A549 (cell line): ENCODE measurements around the gene DPPA4. TPM values are rescaled to one million over a fixed set of nuclear protein-coding genes. Genes with fewer than 3 reads are reported as not detected.

Experiments
- ATAC-seq, 2 experiments: fragments of 200-7000 bp in 1 of 2; fragments of >200 bp in 1 of 2; cut with Nextera tagmentation in 1 of 2; cut with Tn5 transposase in 1 of 2; 3 replicates each; pipeline versions ENCODE4 v1.8.0 to v1.9.1; 2018 to 2020; ENCODE audit warnings: mild to moderate bottlenecking in 1 of 2, moderate library complexity in 1 of 2
- CTCF ChIA-PET: fragments of 300-600 bp; sonication (Branson Sonifier 250); formaldehyde crosslinking; extraction: SDS; loops from one replicate; lab custom pipeline; 2021; ENCODE audit warnings: antibody characterized with exemption, inconsistent platforms; lab: Yijun Ruan, JAX
- POLR2A ChIA-PET: fragments of 350-600 bp; formaldehyde crosslinking; extraction: SDS; loops from one replicate; lab custom pipeline; 2021; ENCODE audit warnings: antibody characterized with exemption, inconsistent platforms; lab: Yijun Ruan, JAX
- DNase-seq, 2 experiments: peaks; one replicate each; pipeline versions ENCODE4 v3.0.0 to v3.0.0-alpha.2; 2011 to 2016; ENCODE audit warnings: low read depth in 1 of 2, low spot score in 1 of 2
- FAIRE-seq: peaks from 2 replicates; lab custom pipeline; 2011; peaks lifted over from hg19 to GRCh38; lab: Jason Lieb, UNC
- H3K27ac ChIP-seq, 2 experiments: fragments of >200 bp; sonication (Bioruptor Twin); formaldehyde crosslinking; 3 replicates each; pipeline ENCODE4 v1.5.1; 2016 to 2017
- H3K4me1 ChIP-seq: fragments of >200 bp; sonication (Bioruptor Twin); formaldehyde crosslinking; 3 replicates; pipeline ENCODE4 v1.6.1; 2016
- H3K4me2 ChIP-seq: fragments of >200 bp; sonication (Bioruptor Twin); formaldehyde crosslinking; 3 replicates; pipeline ENCODE4 v1.6.1; 2016
- H3K4me3 ChIP-seq: fragments of >200 bp; sonication (Bioruptor Twin); formaldehyde crosslinking; 3 replicates; pipeline ENCODE4 v1.5.1; 2016
- H3K9me3 ChIP-seq: fragments of >200 bp; sonication (Bioruptor Twin); formaldehyde crosslinking; 3 replicates; pipeline ENCODE4 v1.6.1; 2016
- ATOH8 ChIP-seq: fragments of 250-450 bp; sonication (Bioruptor Pico); IDR thresholded peaks from 2 replicates; pipeline ENCODE4 v1.5.0; 2020; ENCODE audit warnings: low read depth, mild to moderate bottlenecking, moderate library complexity
- BCL3 ChIP-seq: fragments of >200 bp; sonication (Bioruptor Twin); formaldehyde crosslinking; IDR thresholded peaks from 3 replicates; pipeline ENCODE4 v1.6.1; 2016
- BHLHE40 ChIP-seq: IDR thresholded peaks from 2 replicates; pipeline ENCODE4 v1.6.1; 2012; ENCODE audit warnings: low read depth, low read length, inconsistent platforms
- CEBPB ChIP-seq, 2 experiments: fragments of >200 bp in 1 of 2; sonication (Bioruptor Twin) in 1 of 2; formaldehyde crosslinking in 1 of 2; IDR thresholded peaks; 2 replicates each; pipeline ENCODE4 v1.6.1; 2012 to 2016
- ESRRA ChIP-seq: fragments of 150-350 bp; IDR thresholded peaks from 2 replicates; pipeline ENCODE4 v1.6.1; 2014; ENCODE audit warnings: mild to moderate bottlenecking, low read length, borderline replicate concordance
- HOXA7 ChIP-seq: fragments of 250-450 bp; sonication (Bioruptor Pico); IDR thresholded peaks from 2 replicates; pipeline ENCODE4 v1.5.0; 2020; ENCODE audit warnings: mild to moderate bottlenecking, moderate library complexity
- HOXB13 ChIP-seq: fragments of 250-450 bp; sonication (Bioruptor Pico); IDR thresholded peaks from 2 replicates; pipeline ENCODE4 v1.5.0; 2020; ENCODE audit warnings: low read depth, mild to moderate bottlenecking, moderate library complexity
- JUNB ChIP-seq: fragments of >200 bp; sonication (Bioruptor Twin); formaldehyde crosslinking; IDR thresholded peaks from 2 replicates; pipeline ENCODE4 v1.6.1; 2016
- KDM1A ChIP-seq: fragments of 200-600 bp; sonication (generic); IDR thresholded peaks from 2 replicates; pipeline ENCODE4 v1.6.1; 2016; ENCODE audit warnings: low read depth, mild to moderate bottlenecking
- MYC ChIP-seq: IDR thresholded peaks from 2 replicates; pipeline ENCODE4 v1.6.1; 2012; ENCODE audit warnings: mild to moderate bottlenecking, inconsistent platforms, low read length, improper control_type of control experiment, borderline replicate concordance
- NFE2L2 ChIP-seq: fragments of 150-350 bp; conservative IDR thresholded peaks from 2 replicates; pipeline ENCODE4 v1.6.1; 2014; ENCODE audit warnings: low read length
- NPAS2 ChIP-seq: fragments of 250-450 bp; sonication (Bioruptor Pico); IDR thresholded peaks from 2 replicates; pipeline ENCODE4 v1.8.0; 2022; ENCODE audit warnings: mild to moderate bottlenecking, moderate library complexity, borderline replicate concordance
- PBX3 ChIP-seq: IDR thresholded peaks from 2 replicates; pipeline ENCODE4 v1.6.1; 2012
- RARB ChIP-seq: fragments of 250-450 bp; sonication (Bioruptor Pico); IDR thresholded peaks from 2 replicates; pipeline ENCODE4 v1.8.0; 2021; ENCODE audit warnings: mild to moderate bottlenecking, moderate library complexity
- RFX5 ChIP-seq: fragments of 450-650 bp; IDR thresholded peaks from 2 replicates; pipeline ENCODE4 v1.7.1; 2014; ENCODE audit warnings: antibody characterized with exemption, mild to moderate bottlenecking, moderate library complexity
- SMC3 ChIP-seq: fragments of >200 bp; sonication (Bioruptor Twin); formaldehyde crosslinking; IDR thresholded peaks from 3 replicates; pipeline ENCODE4 v1.6.1; 2018; ENCODE audit warnings: inconsistent platforms
- TP53 ChIP-seq: fragments of 250-450 bp; sonication (Bioruptor Pico); IDR thresholded peaks from 2 replicates; pipeline ENCODE4 v1.5.0; 2021; ENCODE audit warnings: mild to moderate bottlenecking, moderate library complexity
- ZC3H11A ChIP-seq: fragments of 450-650 bp; IDR thresholded peaks from 2 replicates; pipeline ENCODE4 v1.6.1; 2014; ENCODE audit warnings: antibody characterized with exemption, mild to moderate bottlenecking
- ZFP36 ChIP-seq: fragments of 450-650 bp; IDR thresholded peaks from 2 replicates; pipeline ENCODE4 v1.6.1; 2014; ENCODE audit warnings: borderline replicate concordance; ENCODE audit not compliant: partially characterized antibody
- ZNF302 ChIP-seq: fragments of 250-450 bp; sonication (Bioruptor Pico); IDR thresholded peaks from 2 replicates; pipeline ENCODE4 v1.9.0; 2021; ENCODE audit warnings: inconsistent platforms, mild to moderate bottlenecking, moderate library complexity
- ZSCAN20 ChIP-seq: fragments of 250-450 bp; sonication (Bioruptor Pico); IDR thresholded peaks from 2 replicates; pipeline ENCODE4 v1.8.0; 2022; ENCODE audit warnings: mild to moderate bottlenecking, moderate library complexity
- WGBS: methylation state at CpG from one replicate; pipeline ENCODE4 v1.1.6; 2017; ENCODE audit errors: missing lambda C conversion rate; 5-methylcytosine and 5-hydroxymethylcytosine counted together
- polyA plus RNA-seq, 4 experiments: library from polyadenylated mRNA; depleted of rRNA in 3 of 4; stranded (reverse); fragments of >200 nt; fragmentation: RNase III in 1 of 4; extraction: RNeasy Plus Mini Kit Qiagen cat#74134 plus additional on column Dnase treatment in 1 of 4; gene quantifications; 2 replicates in 3 of 4; 3 replicates in 1 of 4; pipeline ENCODE4 v1.2.3, GENCODE V29; 2011 to 2017
- TF ChIP-seq, protein P1 (sequence below): fragments of 450-650 bp; IDR thresholded peaks from 2 replicates; pipeline ENCODE4 v1.6.1; 2014; ENCODE audit warnings: antibody characterized with exemption
- TF ChIP-seq, protein P2 (sequence below): fragments of 150-350 bp; IDR thresholded peaks from 2 replicates; pipeline ENCODE4 v1.6.1; 2014; ENCODE audit warnings: low read depth, mild to moderate bottlenecking, low read length
- TF ChIP-seq, protein P3 (sequence below): fragments of >200 bp; sonication (Bioruptor Twin); formaldehyde crosslinking; IDR thresholded peaks from 2 replicates; pipeline ENCODE4 v1.6.1; 2016
- TF ChIP-seq, protein P4 (sequence below): fragments of >200 bp; sonication (Bioruptor Twin); formaldehyde crosslinking; IDR thresholded peaks from 3 replicates; pipeline ENCODE4 v1.5.1; 2016
- TF ChIP-seq, protein P5 (sequence below): IDR thresholded peaks from 2 replicates; pipeline ENCODE4 v1.6.1; 2012; ENCODE audit warnings: low read depth, borderline replicate concordance

The DPPA4 gene
- polyA plus RNA-seq, 2 of the 4 experiments (the other 2 are of a cell fraction): not detected

GRCh38 chr3:109297496-109297895 is 39.9 kb downstream of the DPPA4 start:
- TF ChIP-seq RFX5: no peak
- no peak for TF ChIP-seq TP53 (CRISPR knock-in tag)
- TF ChIP-seq, protein P1, sequence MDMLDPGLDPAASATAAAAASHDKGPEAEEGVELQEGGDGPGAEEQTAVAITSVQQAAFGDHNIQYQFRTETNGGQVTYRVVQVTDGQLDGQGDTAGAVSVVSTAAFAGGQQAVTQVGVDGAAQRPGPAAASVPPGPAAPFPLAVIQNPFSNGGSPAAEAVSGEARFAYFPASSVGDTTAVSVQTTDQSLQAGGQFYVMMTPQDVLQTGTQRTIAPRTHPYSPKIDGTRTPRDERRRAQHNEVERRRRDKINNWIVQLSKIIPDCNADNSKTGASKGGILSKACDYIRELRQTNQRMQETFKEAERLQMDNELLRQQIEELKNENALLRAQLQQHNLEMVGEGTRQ: no peak
- TF ChIP-seq ESRRA: no peak
- TF ChIP-seq ZSCAN20 (CRISPR knock-in tag): no peak
- TF ChIP-seq, protein P2, sequence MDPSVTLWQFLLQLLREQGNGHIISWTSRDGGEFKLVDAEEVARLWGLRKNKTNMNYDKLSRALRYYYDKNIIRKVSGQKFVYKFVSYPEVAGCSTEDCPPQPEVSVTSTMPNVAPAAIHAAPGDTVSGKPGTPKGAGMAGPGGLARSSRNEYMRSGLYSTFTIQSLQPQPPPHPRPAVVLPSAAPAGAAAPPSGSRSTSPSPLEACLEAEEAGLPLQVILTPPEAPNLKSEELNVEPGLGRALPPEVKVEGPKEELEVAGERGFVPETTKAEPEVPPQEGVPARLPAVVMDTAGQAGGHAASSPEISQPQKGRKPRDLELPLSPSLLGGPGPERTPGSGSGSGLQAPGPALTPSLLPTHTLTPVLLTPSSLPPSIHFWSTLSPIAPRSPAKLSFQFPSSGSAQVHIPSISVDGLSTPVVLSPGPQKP: no peak
- no peak for TF ChIP-seq ZC3H11A
- TF ChIP-seq CEBPB (IDR thresholded peaks at IDR 0.05): no peak
- no peak for TF ChIP-seq RARB
- no peak for TF ChIP-seq MYC
- TF ChIP-seq SMC3: no peak
- no peak for TF ChIP-seq ZFP36
- no peak for TF ChIP-seq NFE2L2
- TF ChIP-seq, protein P3, sequence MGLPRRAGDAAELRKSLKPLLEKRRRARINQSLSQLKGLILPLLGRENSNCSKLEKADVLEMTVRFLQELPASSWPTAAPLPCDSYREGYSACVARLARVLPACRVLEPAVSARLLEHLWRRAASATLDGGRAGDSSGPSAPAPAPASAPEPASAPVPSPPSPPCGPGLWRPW: no peak
- TF ChIP-seq KDM1A: no peak
- TF ChIP-seq, all 56 proteins: peak for 0
- no peaks in the 10 kb centered on the region for H3K9me3 ChIP-seq
- H3K4me2 ChIP-seq: no peak overlapping the region
- no peak for ATAC-seq
- no peak for FAIRE-seq
- no peak overlapping the region for H3K27ac ChIP-seq
- ChIA-PET POLR2A (no interaction called here), CTCF (interaction anchor here (0.8 kb wide), 1 partner anchor 22 kb away, joined by 3 read pairs; no protein-coding TSS in a partner anchor)
- 73% methylated on average over 2 of the region's 2 CpGs for WGBS
- DNase-seq: no peak
- H3K4me3 ChIP-seq: no peak overlapping the region
- H3K4me1 ChIP-seq: no peaks in the 10 kb centered on the region

DNA sequence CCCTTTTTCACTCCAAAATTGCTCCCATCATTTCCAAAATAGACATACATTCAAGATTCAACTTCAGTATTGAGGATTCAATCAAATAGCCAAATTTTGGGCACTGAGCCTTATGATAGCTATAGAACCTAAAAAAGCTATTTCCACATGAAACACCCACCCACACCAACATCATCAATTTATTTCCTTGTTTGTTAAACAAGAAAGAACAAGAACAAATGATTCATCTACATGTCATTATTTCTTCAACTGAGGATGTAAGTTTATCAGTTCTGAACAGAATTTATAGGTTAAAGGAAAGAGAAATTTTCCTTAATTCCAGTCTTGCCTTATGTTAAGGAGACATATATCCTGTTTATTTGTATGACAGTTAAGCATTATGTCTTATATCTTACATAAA is 53.3 kb downstream of the DPPA4 start:
- no peak overlapping the region for H3K4me2 ChIP-seq
- no peak for FAIRE-seq
- no peaks in the 10 kb centered on the region for H3K4me1 ChIP-seq
- CTCF ChIA-PET: interaction anchor here (0.6 to 1.2 kb wide), 5 partner anchors 8 to 85 kb away, joined by 3 to 4 read pairs (median 3); no protein-coding TSS in a partner anchor
- ATAC-seq: no peak
- no peak for DNase-seq
- no peaks in the 10 kb centered on the region for H3K9me3 ChIP-seq
- H3K4me3 ChIP-seq: no peak overlapping the region
- H3K27ac ChIP-seq: no peak overlapping the region
- TF ChIP-seq ESRRA: no peak
- no peak for TF ChIP-seq JUNB
- TF ChIP-seq HOXA7 (CRISPR knock-in tag): no peak
- TF ChIP-seq RARB: no peak
- no peak for TF ChIP-seq ZNF302 (CRISPR knock-in tag)
- TF ChIP-seq, protein P4, sequence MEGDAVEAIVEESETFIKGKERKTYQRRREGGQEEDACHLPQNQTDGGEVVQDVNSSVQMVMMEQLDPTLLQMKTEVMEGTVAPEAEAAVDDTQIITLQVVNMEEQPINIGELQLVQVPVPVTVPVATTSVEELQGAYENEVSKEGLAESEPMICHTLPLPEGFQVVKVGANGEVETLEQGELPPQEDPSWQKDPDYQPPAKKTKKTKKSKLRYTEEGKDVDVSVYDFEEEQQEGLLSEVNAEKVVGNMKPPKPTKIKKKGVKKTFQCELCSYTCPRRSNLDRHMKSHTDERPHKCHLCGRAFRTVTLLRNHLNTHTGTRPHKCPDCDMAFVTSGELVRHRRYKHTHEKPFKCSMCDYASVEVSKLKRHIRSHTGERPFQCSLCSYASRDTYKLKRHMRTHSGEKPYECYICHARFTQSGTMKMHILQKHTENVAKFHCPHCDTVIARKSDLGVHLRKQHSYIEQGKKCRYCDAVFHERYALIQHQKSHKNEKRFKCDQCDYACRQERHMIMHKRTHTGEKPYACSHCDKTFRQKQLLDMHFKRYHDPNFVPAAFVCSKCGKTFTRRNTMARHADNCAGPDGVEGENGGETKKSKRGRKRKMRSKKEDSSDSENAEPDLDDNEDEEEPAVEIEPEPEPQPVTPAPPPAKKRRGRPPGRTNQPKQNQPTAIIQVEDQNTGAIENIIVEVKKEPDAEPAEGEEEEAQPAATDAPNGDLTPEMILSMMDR: no peak
- TF ChIP-seq BCL3: no peak
- no peak for TF ChIP-seq TP53 (CRISPR knock-in tag)
- TF ChIP-seq NPAS2 (CRISPR knock-in tag): no peak
- no peak for TF ChIP-seq HOXB13 (CRISPR knock-in tag)
- TF ChIP-seq, protein P5, sequence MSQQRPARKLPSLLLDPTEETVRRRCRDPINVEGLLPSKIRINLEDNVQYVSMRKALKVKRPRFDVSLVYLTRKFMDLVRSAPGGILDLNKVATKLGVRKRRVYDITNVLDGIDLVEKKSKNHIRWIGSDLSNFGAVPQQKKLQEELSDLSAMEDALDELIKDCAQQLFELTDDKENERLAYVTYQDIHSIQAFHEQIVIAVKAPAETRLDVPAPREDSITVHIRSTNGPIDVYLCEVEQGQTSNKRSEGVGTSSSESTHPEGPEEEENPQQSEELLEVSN: no peak
- TF ChIP-seq PBX3: no peak
- no peak for TF ChIP-seq ATOH8 (CRISPR knock-in tag)
- no peak for TF ChIP-seq BHLHE40
- TF ChIP-seq, protein P2: no peak
- POLR2A ChIA-PET: no interaction called here
